GM18517 (cell line): Measurements from ENCODE around the gene TAF5.
"Not testable (repeated sequence)": the region's sequence is repeated elsewhere in the genome, so short reads cannot be mapped to it uniquely, and the experiment has no call there.

ENCODE experiments used
- ATAC-seq: cut with Tn5 transposase; IDR thresholded peaks from one replicate; pipeline ENCODE4 v1.9.1; 2021; ENCODE audit warnings: mild to moderate bottlenecking, moderate library complexity; ENCODE audit not compliant: unreplicated experiment

TAF5 gene

GRCh38 chr10:103367782-103368518 is at the start of gene TAF5:
Gene TAF5, plus strand, starts transcription at chr10:103367976. Its CDS starts 14 bp downstream, at chr10:103367990.
- ATAC-seq: peak; percentile 47

- no peak for ATAC-seq
These were observed 39.9 kb upstream of the TAF5 start for GRCh38 chr10:103327906-103328305.

GRCh38 chr10:103333934-103334520 is 33.7 kb upstream of the TAF5 start:
- ATAC-seq: no peak

GRCh38 chr10:103334567-103334966 is 33.2 kb upstream of the TAF5 start:
- ATAC-seq: no peak

GRCh38 chr10:103336370-103336769 is 31.4 kb upstream of the TAF5 start:
- no peak for ATAC-seq

GRCh38 chr10:103350175-103350516 is 17.6 kb upstream of the TAF5 start:
- ATAC-seq: peak; percentile 8

- peak; percentile 68 for ATAC-seq
These were observed 17.1 kb upstream of the TAF5 start, which contains the start of gene PCGF6 for GRCh38 chr10:103350517-103351260. Gene PCGF6, minus strand, starts transcription at chr10:103351140. Its CDS starts 74 bp downstream, at chr10:103351066.

- ATAC-seq: no peak
These were observed 14.5 kb upstream of the TAF5 start for GRCh38 chr10:103353281-103353680.

- not testable (repeated sequence) for ATAC-seq
These were observed 13.2 kb upstream of the TAF5 start for GRCh38 chr10:103354567-103354966.

- no peak for ATAC-seq
These were observed 11.7 kb upstream of the TAF5 start for GRCh38 chr10:103355906-103356599.

GRCh38 chr10:103359493-103359892 is 8.3 kb upstream of the TAF5 start:
- not testable (repeated sequence) for ATAC-seq

- ATAC-seq: not testable (repeated sequence)
These were observed 7.0 kb upstream of the TAF5 start for GRCh38 chr10:103360791-103361190.

- no peak for ATAC-seq
These were observed 396 bp upstream of the TAF5 start for GRCh38 chr10:103367379-103367781.

- no peak for ATAC-seq
These were observed 5.8 kb downstream of the TAF5 start for GRCh38 chr10:103373544-103373943.

- ATAC-seq: no peak
These were observed 6.5 kb downstream of the TAF5 start for GRCh38 chr10:103374263-103374662.

GRCh38 chr10:103382769-103383168 is 15.0 kb downstream of the TAF5 start:
- no peak for ATAC-seq

GRCh38 chr10:103394180-103394579 is 26.4 kb downstream of the TAF5 start:
- no peak for ATAC-seq

- ATAC-seq: no peak
These were observed 27.9 kb downstream of the TAF5 start for GRCh38 chr10:103395754-103396066.

- ATAC-seq: peak; percentile 98
These were observed 28.5 kb downstream of the TAF5 start, which contains the start of the genes ATP5MK and PDCD11 for GRCh38 chr10:103396067-103396788. Gene ATP5MK, minus strand, starts transcription at chr10:103396475. Its CDS starts 4,018 bp downstream, at chr10:103392457. Gene PDCD11, plus strand, starts transcription at chr10:103396626. Its CDS starts 1,801 bp downstream, at chr10:103398427.

- ATAC-seq: no peak
These were observed 29.0 kb downstream of the TAF5 start for GRCh38 chr10:103396789-103397087.
